ENCODE results near the gene WDSUB1.

Gene WDSUB1

GRCh38 chr2:159270744-159271379 is 15.6 kb downstream of the WDSUB1 start:
- H3K4me3 ChIP-seq (ENCODE audit: control insufficient read depth, low read depth, low read length): no peak overlapping the region
- no peak for DNase-seq (ENCODE audit: low read depth)
- TF ChIP-seq CTCF (IDR thresholded peaks at IDR 0.05; ENCODE audit: control insufficient read depth, insufficient read depth, low read depth, low read length, missing control alignments): no peak

GRCh38 chr2:159267921-159268320 is 18.6 kb downstream of the WDSUB1 start:
- no peak overlapping the region for H3K4me3 ChIP-seq (ENCODE audit: control insufficient read depth, low read depth, low read length)
- no peak for TF ChIP-seq CTCF (IDR thresholded peaks at IDR 0.05; ENCODE audit: control insufficient read depth, insufficient read depth, low read depth, low read length, missing control alignments)
- no peak for DNase-seq (ENCODE audit: low read depth)

GRCh38 chr2:159266554-159266953 is 19.9 kb downstream of the WDSUB1 start:
- no peak for DNase-seq (ENCODE audit: low read depth)
- no peak overlapping the region for H3K4me3 ChIP-seq (ENCODE audit: control insufficient read depth, low read depth, low read length)
- TF ChIP-seq CTCF (IDR thresholded peaks at IDR 0.05; ENCODE audit: control insufficient read depth, insufficient read depth, low read depth, low read length, missing control alignments): no peak

GRCh38 chr2:159265171-159265576 is 21.3 kb downstream of the WDSUB1 start:
- no peak for TF ChIP-seq CTCF (IDR thresholded peaks at IDR 0.05; ENCODE audit: control insufficient read depth, insufficient read depth, low read depth, low read length, missing control alignments)
- DNase-seq (ENCODE audit: low read depth): peak; percentile 18

GRCh38 chr2:159262904-159263303 is 23.6 kb downstream of the WDSUB1 start:
- DNase-seq (ENCODE audit: low read depth): no peak
- no peak overlapping the region for H3K4me3 ChIP-seq (ENCODE audit: control insufficient read depth, low read depth, low read length)
- TF ChIP-seq CTCF (IDR thresholded peaks at IDR 0.05; ENCODE audit: control insufficient read depth, insufficient read depth, low read depth, low read length, missing control alignments): no peak

More at GRCh38 chr2:159265171-159265576, 21.3 kb downstream of the WDSUB1 start:
- no peak overlapping the region for H3K4me3 ChIP-seq (ENCODE audit: control insufficient read depth, low read depth, low read length)

GRCh38 chr2:159262226-159262625 is 24.3 kb downstream of the WDSUB1 start:
- no peak overlapping the region for H3K4me3 ChIP-seq (ENCODE audit: control insufficient read depth, low read depth, low read length)
- no peak for TF ChIP-seq CTCF (IDR thresholded peaks at IDR 0.05; ENCODE audit: control insufficient read depth, insufficient read depth, low read depth, low read length, missing control alignments)
- DNase-seq (ENCODE audit: low read depth): no peak

Measured in AG09309 (cell line).